Pancreas (tissue), 10 donors: ENCODE measurements around the gene ZNF765. TPM values are rescaled to one million over a fixed set of nuclear protein-coding genes. Genes with fewer than 3 reads are reported as not detected.
"Not testable (repeated sequence)": the region's sequence is repeated elsewhere in the genome, so short reads cannot be mapped to it uniquely, and the experiment has no call there.

Experiments used
- ATAC-seq, 4 donors: fragments of 200-7000 bp; cut with Tn5 transposase; one replicate each; pipeline versions ENCODE4 v1.8.0 to v1.9.1; 2020; ENCODE audit warnings: mild to moderate bottlenecking in 4 of 4, moderate library complexity in 4 of 4
- DNase-seq, 6 donors: peaks; one replicate each; pipeline ENCODE4 v3.0.0-alpha.2; 2020
- FAIRE-seq: peaks from 2 replicates; lab custom pipeline; 2012; peaks lifted over from hg19 to GRCh38; lab: Jason Lieb, UNC
- H3K27ac ChIP-seq, 4 donors: fragments of 200-600 bp; sonication (generic); 1 replicate in 3 of 4; 2 replicates in 1 of 4; pipeline versions ENCODE4 v1.5.0 to v1.8.0; 2020
- H3K27me3 ChIP-seq, 4 donors: fragments of 200-600 bp; one replicate each; pipeline ENCODE4 v1.8.0; 2021
- H3K36me3 ChIP-seq, 3 donors: fragments of 200-600 bp; sonication (generic) in 1 of 3; one replicate each; pipeline versions ENCODE4 v1.5.0 to v1.8.0; 2020 to 2021
- H3K4me1 ChIP-seq, 3 donors: fragments of 200-600 bp; one replicate each; pipeline ENCODE4 v1.8.0; 2021
- H3K4me3 ChIP-seq, 4 donors: fragments of 200-600 bp; sonication (generic) in 2 of 4; one replicate each; pipeline versions ENCODE4 v1.5.0 to v1.8.0; 2020 to 2021
- H3K9me3 ChIP-seq, 4 donors: fragments of 200-600 bp; one replicate each; pipeline ENCODE4 v1.8.0; 2021
- WGBS, 2 donors: extraction: QIAGEN DNeasy Blood & Tissue Kit; methylation state at CpG; one replicate each; pipeline ENCODE4 v1.1.7; 2013; 5-methylcytosine and 5-hydroxymethylcytosine counted together
- intact Hi-C, 3 donors: fragments of 100-400 bp; cut with DNase I; formaldehyde crosslinking; loops; one replicate each; pipeline versions ENCODE4 v1.11.1 to v1.14.2; 2022
- polyA plus RNA-seq, 2 donors: library from polyadenylated mRNA; stranded (reverse); fragments of 200-250 nt; gene quantifications; one replicate each; pipeline ENCODE4 v1.2.3, GENCODE V29; 2013
- total RNA-seq, 6 donors: library from RNA; stranded (reverse); fragmentation: NEBNext Ultra II Directional in 4 of 6; extraction: Animal tissue kit (Norgen Biotek cat#: 25700) in 4 of 6; gene quantifications; one replicate each; pipeline versions ENCODE4 v1.2.1 to v1.2.4, GENCODE V29; 2021 to 2023
- TF ChIP-seq, protein P1 (sequence below), 4 donors: fragments of 200-600 bp; sonication (generic) in 3 of 4; IDR thresholded peaks; one replicate each; pipeline versions ENCODE4 v1.5.0 to v1.8.0; 2021; ENCODE audit warnings: antibody characterized with exemption in 4 of 4
- donor health status: healthy with polysubstance abuse.
- donor health status: DM: no; HTN: no; CAD: no; lungs with moderate emphysema.
- donor health status: DM: no; HTN: no; CAD: no.
- donor health status: control.
- donor health status: control.
- donor health status: Bipolar disorder and iron deficiency.
- donor health status: DM: yes; HTN: yes; CAD: no.
- donor health status: DM: no; HTN: no; CAD: no.
- donor health status: DM: no; HTN: no; CAD: no.
- donor health status: DM: yes; HTN: yes; CAD: no.

The ZNF765 gene
- total and polyA plus RNA-seq, 8 donors = 3.5 to 10.1 (median 5.6) TPM

DNA sequence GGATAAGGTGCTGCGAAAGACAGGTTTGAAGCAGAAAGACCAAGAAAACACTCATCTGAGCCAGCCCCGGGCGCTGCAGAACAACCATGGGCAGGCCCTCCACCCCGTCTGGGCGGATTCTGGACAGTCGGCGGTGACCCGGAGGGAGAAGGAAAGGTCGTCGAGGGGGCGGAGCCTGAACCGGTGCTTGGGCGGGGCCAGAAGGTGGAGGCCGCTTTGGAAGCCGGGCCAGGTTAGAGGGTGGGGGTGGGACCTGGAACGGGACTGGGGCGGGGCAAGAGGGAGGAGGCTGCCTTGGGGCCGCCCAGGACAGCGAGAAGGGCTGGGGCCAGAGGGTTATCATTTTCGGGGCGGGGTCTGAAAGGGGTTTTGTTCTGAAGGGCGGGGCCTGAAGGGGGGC is 5.0 kb upstream of the ZNF765 start:
- Histone ChIP-seq H3K27ac (no peak overlapping the region), H3K36me3 (no peaks in the 10 kb centered on the region), H3K9me3 (no peaks in the 10 kb centered on the region), H3K4me1 (peaks cover 5% of the 10 kb centered on the region in 3 donors), H3K4me3 (no peak overlapping the region), H3K27me3 (no peaks in the 10 kb centered on the region)
- DNase-seq = peak in 2 of 6 donors; percentile 44 to 55
- WGBS, 2 donors = 19 to 32% methylated on average over 20 to 22 of the region's 22 CpGs
- intact Hi-C loops = no loop called here
- TF ChIP-seq, protein P1, sequence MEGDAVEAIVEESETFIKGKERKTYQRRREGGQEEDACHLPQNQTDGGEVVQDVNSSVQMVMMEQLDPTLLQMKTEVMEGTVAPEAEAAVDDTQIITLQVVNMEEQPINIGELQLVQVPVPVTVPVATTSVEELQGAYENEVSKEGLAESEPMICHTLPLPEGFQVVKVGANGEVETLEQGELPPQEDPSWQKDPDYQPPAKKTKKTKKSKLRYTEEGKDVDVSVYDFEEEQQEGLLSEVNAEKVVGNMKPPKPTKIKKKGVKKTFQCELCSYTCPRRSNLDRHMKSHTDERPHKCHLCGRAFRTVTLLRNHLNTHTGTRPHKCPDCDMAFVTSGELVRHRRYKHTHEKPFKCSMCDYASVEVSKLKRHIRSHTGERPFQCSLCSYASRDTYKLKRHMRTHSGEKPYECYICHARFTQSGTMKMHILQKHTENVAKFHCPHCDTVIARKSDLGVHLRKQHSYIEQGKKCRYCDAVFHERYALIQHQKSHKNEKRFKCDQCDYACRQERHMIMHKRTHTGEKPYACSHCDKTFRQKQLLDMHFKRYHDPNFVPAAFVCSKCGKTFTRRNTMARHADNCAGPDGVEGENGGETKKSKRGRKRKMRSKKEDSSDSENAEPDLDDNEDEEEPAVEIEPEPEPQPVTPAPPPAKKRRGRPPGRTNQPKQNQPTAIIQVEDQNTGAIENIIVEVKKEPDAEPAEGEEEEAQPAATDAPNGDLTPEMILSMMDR (IDR thresholded peaks at IDR 0.05) = no peak
- FAIRE-seq = no peak
- no peak for ATAC-seq

DNA sequence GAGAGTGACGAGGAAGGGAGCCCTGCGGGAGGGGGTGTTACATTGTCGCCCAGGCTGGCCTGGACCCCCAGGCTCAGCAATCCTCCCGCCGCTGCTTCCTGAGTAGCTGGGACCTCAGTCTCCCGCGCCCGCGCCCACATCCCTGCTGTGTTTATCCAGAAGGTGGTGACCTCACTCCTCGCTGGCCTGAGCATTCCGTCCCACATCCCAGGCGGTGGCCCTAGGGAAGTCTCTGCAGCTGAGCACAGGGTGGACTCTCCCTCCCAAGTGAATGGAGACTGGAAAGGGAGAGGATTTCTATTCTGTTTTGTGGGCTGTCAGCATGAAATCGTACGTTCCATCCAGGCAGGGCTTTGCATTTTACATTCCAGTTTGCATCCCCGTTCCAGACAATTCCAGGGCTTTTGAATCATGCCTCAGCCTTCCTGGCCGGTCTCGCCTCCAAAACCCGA is 401 bp upstream of the ZNF765 start:
- ATAC-seq (peak; percentile 24 to 58 (median 48)), DNase-seq (peak in 5 of 6 donors; percentile 25 to 78 (median 54)), FAIRE-seq (no peak)
- H3K4me1 ChIP-seq = peaks cover 5 to 11% (median 11%) of the 10 kb centered on the region in 3 donors
- peaks cover 0 to under 1% (median 0%) of the 10 kb centered on the region in 3 donors for H3K36me3 ChIP-seq
- peak overlapping the region; percentile 53 to 80 (median 77) for H3K27ac ChIP-seq
- TF ChIP-seq, protein P1 (IDR thresholded peaks at IDR 0.05) = no peak
- intact Hi-C loops = no loop called here
- H3K9me3 ChIP-seq = no peaks in the 10 kb centered on the region
- H3K4me3 ChIP-seq = peak overlapping the region in 3 of 4 donors; percentile 62 to 91 (median 66)
- H3K27me3 ChIP-seq = no peaks in the 10 kb centered on the region
- 4 to 7% methylated on average over 18 of the region's 18 CpGs for WGBS, 2 donors

DNA sequence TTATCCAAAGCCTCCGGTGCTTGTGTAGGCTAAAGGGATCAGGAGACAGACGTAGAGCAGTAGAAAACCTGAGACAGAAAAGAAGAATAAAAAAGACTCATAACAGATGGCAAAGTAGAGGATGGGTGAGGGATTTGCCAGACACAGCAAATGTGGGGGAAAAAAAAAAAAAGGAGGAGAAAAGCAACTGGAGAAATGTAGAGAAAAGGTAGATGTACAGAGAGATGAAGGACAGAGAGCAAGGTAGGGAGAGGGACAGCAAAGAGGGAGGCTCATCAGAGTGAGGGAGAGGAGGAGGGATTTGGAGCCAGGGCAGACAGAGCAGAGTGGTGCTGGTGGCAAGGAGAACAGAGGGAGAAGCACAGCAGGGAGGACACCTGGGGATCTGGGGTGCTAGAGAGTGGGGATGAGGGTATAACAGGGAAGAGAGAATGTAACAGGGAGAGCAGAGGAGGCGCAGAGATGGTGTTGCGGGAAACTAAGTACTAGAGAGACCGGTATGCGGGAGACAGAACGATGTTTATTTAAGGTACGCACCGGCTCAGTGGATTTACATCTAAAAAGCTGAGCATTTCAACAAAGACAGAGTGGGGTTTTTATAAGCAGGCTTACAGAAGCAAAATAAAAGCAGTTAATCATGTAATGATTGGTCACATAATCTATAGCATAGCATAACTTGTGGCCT is 1.0 kb downstream of the ZNF765 start:
- FAIRE-seq, DNase-seq, H3K36me3 ChIP-seq, H3K27me3 ChIP-seq, intact Hi-C loops, H3K9me3 ChIP-seq: not testable (repeated sequence)
- peaks cover 5 to 11% (median 11%) of the 10 kb centered on the region in 3 donors for H3K4me1 ChIP-seq
- ATAC-seq = peak in 3 of 4 donors; percentile 14 to 19 (median 17)
- 0 to 5% methylated on average over 9 of the region's 9 CpGs for WGBS, 2 donors
- H3K4me3 ChIP-seq = peak overlapping the region; percentile 62 to 91 (median 66)
- peak overlapping the region in 2 of 4 donors; percentile 77 to 80 for H3K27ac ChIP-seq

DNA sequence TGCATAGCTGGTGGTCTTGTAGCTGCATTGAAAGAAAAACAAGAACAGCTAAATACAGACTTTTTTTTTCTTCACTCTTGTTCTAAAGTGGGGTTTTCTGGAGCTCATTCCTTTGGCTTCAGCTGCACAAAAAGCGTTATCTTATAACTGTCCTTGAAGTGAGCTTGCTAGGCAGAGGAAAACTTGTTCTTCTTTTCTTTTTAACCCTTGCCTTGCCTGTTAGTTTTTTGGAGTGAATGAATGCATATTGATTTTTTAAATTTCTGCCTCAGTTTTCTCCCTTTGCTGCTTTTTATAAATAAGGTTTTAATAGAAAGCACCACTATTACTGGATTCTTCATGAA is 1.5 kb downstream of the ZNF765 start:
- ATAC-seq (no peak), FAIRE-seq (no peak), DNase-seq (no peak)
- peak overlapping the region in 2 of 4 donors; percentile 62 to 91 for H3K4me3 ChIP-seq
- TF ChIP-seq, protein P1 (IDR thresholded peaks at IDR 0.05) = no peak
- H3K27ac ChIP-seq = no peak overlapping the region
- H3K27me3 ChIP-seq = no peaks in the 10 kb centered on the region
- H3K36me3 ChIP-seq = peaks cover 0 to 5% (median 0%) of the 10 kb centered on the region in 3 donors
- intact Hi-C loops = no loop called here
- H3K4me1 ChIP-seq = peaks cover 5 to 11% (median 11%) of the 10 kb centered on the region in 3 donors
- H3K9me3 ChIP-seq = no peaks in the 10 kb centered on the region
- 0 to 6% methylated on average over 1 of the region's 1 CpG for WGBS, 2 donors

DNA sequence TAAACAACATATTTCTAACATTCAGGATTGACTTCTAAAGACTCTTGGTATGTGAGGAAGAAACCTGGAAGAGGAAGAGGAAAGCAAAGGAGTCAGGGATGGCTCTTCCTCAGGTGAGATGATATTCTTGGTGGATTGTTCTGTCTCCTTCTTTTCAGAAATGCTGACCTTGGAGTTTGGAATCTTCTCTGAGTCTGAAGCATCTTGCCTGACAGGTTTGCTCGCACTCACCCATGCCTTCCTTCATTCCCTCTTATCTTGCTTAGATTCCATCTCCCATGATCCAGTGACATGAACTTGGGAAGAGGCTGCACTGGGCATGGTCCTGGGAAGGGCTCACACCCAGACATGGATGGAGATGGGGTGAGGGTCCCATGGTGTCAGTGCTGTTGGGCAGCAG is 3.0 kb downstream of the ZNF765 start:
- H3K4me3 ChIP-seq, ATAC-seq, FAIRE-seq, intact Hi-C loops, DNase-seq, H3K9me3 ChIP-seq, H3K27ac ChIP-seq, H3K27me3 ChIP-seq: not testable (repeated sequence)
- Histone ChIP-seq H3K36me3 (peaks cover 0 to 14% (median 6%) of the 10 kb centered on the region in 3 donors), H3K4me1 (peaks cover 5 to 11% (median 11%) of the 10 kb centered on the region in 3 donors)
- 43 to 58% methylated on average over 1 of the region's 1 CpG for WGBS, 2 donors
